NCI-H187 treated with DMSO at 0.1 percent for 48 hours (cell line): Measurements from ENCODE around the gene CERS1.

Experiments
- DNase-seq: peaks from one replicate; lab custom pipeline; 2025; lab: John Stamatoyannopoulos, UW

The CERS1 gene

GRCh38 chr19:18839465-18840287 is 56.3 kb downstream of the CERS1 start:
- DNase-seq, result no peak

GRCh38 chr19:18834644-18834984 is 61.3 kb downstream of the CERS1 start:
- DNase-seq, result no peak

GRCh38 chr19:18833849-18834643 is 61.9 kb downstream of the CERS1 start:
- no peak for DNase-seq

GRCh38 chr19:18833141-18833476 is 62.8 kb downstream of the CERS1 start:
- no peak for DNase-seq

GRCh38 chr19:18832306-18833140 is 63.4 kb downstream of the CERS1 start:
- no peak for DNase-seq

- DNase-seq, result peak; percentile 8
These were observed 64.2 kb downstream of the CERS1 start, which contains the start of gene UPF1 for GRCh38 chr19:18831524-18832305. TSS of gene UPF1 (plus strand) at chr19:18831959. CDS start at chr19:18832210, 251 bp downstream.

- no peak for DNase-seq
These were observed 65.5 kb downstream of the CERS1 start for GRCh38 chr19:18830488-18830887.

GRCh38 chr19:18828786-18829185 is 67.2 kb downstream of the CERS1 start:
- no peak for DNase-seq
